Mesenchymal stem cell (in vitro differentiated cells and primary cell): Measurements from ENCODE around the gene ADAMTS8.

ENCODE experiments used
- DNase-seq: peaks from one replicate; pipeline ENCODE4 v3.0.0-alpha.2; 2013
- H2AFZ ChIP-seq: one replicate; pipeline ENCODE4 v1.6.1; 2013; ENCODE audit warnings: low read depth, mild to moderate bottlenecking, control low read depth, inconsistent platforms, low read length, moderate library complexity
- H2AK5ac ChIP-seq: 2 replicates; pipeline ENCODE4 v1.6.1; 2013; ENCODE audit warnings: low read length, moderate library complexity, mild to moderate bottlenecking, inconsistent platforms; ENCODE audit not compliant: severe bottlenecking
- H2BK120ac ChIP-seq: one replicate; pipeline ENCODE4 v1.6.1; 2013; ENCODE audit warnings: low read depth, mild to moderate bottlenecking, inconsistent platforms, low read length, moderate library complexity
- H2BK12ac ChIP-seq, 2 experiments: one replicate each; pipeline ENCODE4 v1.6.1; 2013; ENCODE audit warnings: inconsistent platforms in 2 of 2, low read length in 2 of 2, mild to moderate bottlenecking in 2 of 2, moderate library complexity in 2 of 2, control low read depth in 1 of 2
- H2BK15ac ChIP-seq: one replicate; pipeline ENCODE4 v1.6.1; 2013; ENCODE audit warnings: mild to moderate bottlenecking, low read depth, inconsistent platforms; ENCODE audit not compliant: poor library complexity, severe bottlenecking
- H2BK5ac ChIP-seq: 2 replicates; pipeline ENCODE4 v1.6.1; 2013; ENCODE audit warnings: low read depth, mild to moderate bottlenecking, low read length, control low read depth, inconsistent platforms; ENCODE audit not compliant: poor library complexity, severe bottlenecking
- H3K14ac ChIP-seq, 2 experiments: one replicate each; pipeline ENCODE4 v1.6.1; 2013; ENCODE audit warnings: inconsistent platforms in 2 of 2, low read length in 2 of 2, control low read depth in 1 of 2, mild to moderate bottlenecking in 1 of 2, moderate library complexity in 1 of 2
- H3K18ac ChIP-seq, 2 experiments: one replicate each; pipeline ENCODE4 v1.6.1; 2013; ENCODE audit warnings: inconsistent platforms in 2 of 2, low read length in 2 of 2, control low read depth in 1 of 2, low read depth in 1 of 2, mild to moderate bottlenecking in 1 of 2
- H3K23ac ChIP-seq, 2 experiments: one replicate each; pipeline ENCODE4 v1.6.1; 2013; ENCODE audit warnings: inconsistent platforms in 2 of 2, low read length in 2 of 2, mild to moderate bottlenecking in 2 of 2, moderate library complexity in 2 of 2, control low read depth in 1 of 2
- H3K27ac ChIP-seq: 2 replicates; pipeline ENCODE4 v1.5.1; 2013; ENCODE audit warnings: mild to moderate bottlenecking, moderate library complexity, low read length, control low read depth, inconsistent platforms; ENCODE audit not compliant: poor library complexity, severe bottlenecking
- H3K27me3 ChIP-seq, 2 experiments: 2 replicates each; pipeline versions ENCODE4 v1.6.1 to v1.7.0; 2013; ENCODE audit warnings: low read length in 2 of 2, mild to moderate bottlenecking in 2 of 2, moderate library complexity in 2 of 2, control low read depth in 1 of 2, inconsistent platforms in 1 of 2; ENCODE audit not compliant: control insufficient read depth in 1 of 2, insufficient read depth in 1 of 2
- H3K36me3 ChIP-seq, 2 experiments: 2 replicates each; pipeline versions ENCODE4 v1.6.1 to v1.7.0; 2013; ENCODE audit warnings: low read length in 2 of 2, control low read depth in 1 of 2, inconsistent platforms in 1 of 2, low read depth in 1 of 2, mild to moderate bottlenecking in 1 of 2; ENCODE audit not compliant: insufficient read depth in 2 of 2, control insufficient read depth in 1 of 2
- H3K4ac ChIP-seq, 2 experiments: one replicate each; pipeline ENCODE4 v1.6.1; 2013; ENCODE audit warnings: inconsistent platforms in 2 of 2, low read length in 2 of 2, mild to moderate bottlenecking in 2 of 2, moderate library complexity in 2 of 2, control low read depth in 1 of 2, low read depth in 1 of 2
- H3K4me1 ChIP-seq: 2 replicates; pipeline ENCODE4 v1.6.1; 2013; ENCODE audit warnings: low read depth, low read length, control low read depth; ENCODE audit not compliant: control insufficient read depth, insufficient read depth
- H3K4me2 ChIP-seq: 2 replicates; pipeline ENCODE4 v1.6.1; 2013; ENCODE audit warnings: low read length, mild to moderate bottlenecking, inconsistent platforms; ENCODE audit not compliant: poor library complexity, severe bottlenecking
- H3K4me3 ChIP-seq, 2 experiments: 2 replicates each; pipeline versions ENCODE4 v1.5.1 to v1.7.0; 2013; ENCODE audit warnings: low read length in 2 of 2, mild to moderate bottlenecking in 2 of 2, control low read depth in 1 of 2, low read depth in 1 of 2; ENCODE audit not compliant: insufficient read depth in 1 of 2
- H3K79me1 ChIP-seq: replicated peaks from 2 replicates; pipeline ENCODE4 v1.6.1; 2013; ENCODE audit warnings: mild to moderate bottlenecking, control low read depth, low read length, inconsistent platforms; ENCODE audit not compliant: poor library complexity, severe bottlenecking
- H3K9ac ChIP-seq: 2 replicates; pipeline ENCODE4 v1.7.0; 2013; ENCODE audit warnings: mild to moderate bottlenecking, low read length, moderate library complexity
- H3K9me3 ChIP-seq: 2 replicates; pipeline ENCODE4 v1.7.0; 2013; ENCODE audit warnings: mild to moderate bottlenecking, low read length; ENCODE audit not compliant: control insufficient read depth
- H4K8ac ChIP-seq: one replicate; pipeline ENCODE4 v1.6.1; 2013; ENCODE audit warnings: inconsistent platforms, mild to moderate bottlenecking, low read length, moderate library complexity
- H4K91ac ChIP-seq: one replicate; pipeline ENCODE4 v1.6.1; 2013; ENCODE audit warnings: mild to moderate bottlenecking, low read length, inconsistent platforms
- WGBS: methylation state at CpG from one replicate; pipeline ENCODE4 v1.1.7; 2013; ENCODE audit warnings: mixed read lengths; 5-methylcytosine and 5-hydroxymethylcytosine counted together

ADAMTS8 gene

DNA sequence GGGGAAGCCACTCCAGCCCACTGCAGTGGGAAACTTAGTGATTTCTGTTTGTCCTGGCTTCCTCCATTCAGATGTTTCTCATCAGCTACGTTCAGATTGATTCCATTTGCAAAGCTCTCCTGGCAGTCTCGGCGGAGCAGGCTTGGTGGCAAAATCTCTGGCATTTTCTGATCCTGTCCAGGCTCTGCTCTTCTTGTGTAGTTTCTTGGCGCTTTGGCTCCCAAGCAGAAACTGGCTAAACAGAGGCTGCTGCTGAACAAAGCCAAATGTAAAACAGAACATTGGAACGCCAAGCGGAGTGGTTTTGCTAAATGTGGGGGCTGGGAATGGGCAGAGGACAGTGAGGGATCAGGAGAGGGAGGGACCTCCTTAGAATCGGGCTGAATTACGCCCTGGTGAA lies 36.7 kb downstream of the ADAMTS8 start:
- Histone ChIP-seq H2BK12ac (no peak overlapping the region), H2BK120ac (no peak overlapping the region), H3K4me1 (peaks cover 7% of the 10 kb centered on the region), H2AK5ac (no peak overlapping the region), H3K27me3 (peaks cover 20 to 73% of the 10 kb centered on the region in 2 experiments), H3K18ac (peak overlapping the region in 1 of 2 experiments; percentile 16), H4K91ac (no peak overlapping the region), H3K4me2 (no peak overlapping the region), H3K4me3 (peak overlapping the region in 1 of 2 experiments; percentile 31), H4K8ac (no peak overlapping the region), H3K14ac (no peak overlapping the region), H3K9ac (peak overlapping the region; percentile 15), H3K27ac (no peak overlapping the region), H3K79me1 (no peaks in the 10 kb centered on the region), H3K23ac (no peak overlapping the region), H3K9me3 (no peaks in the 10 kb centered on the region), H2BK5ac (no peak overlapping the region), H2BK15ac (no peak overlapping the region), H3K4ac (no peak overlapping the region), H2AFZ (no peak overlapping the region), H3K36me3 (no peaks in the 10 kb centered on the region)
- WGBS, result 88% methylated on average over 8 of the region's 8 CpGs
- no peak for DNase-seq

DNA sequence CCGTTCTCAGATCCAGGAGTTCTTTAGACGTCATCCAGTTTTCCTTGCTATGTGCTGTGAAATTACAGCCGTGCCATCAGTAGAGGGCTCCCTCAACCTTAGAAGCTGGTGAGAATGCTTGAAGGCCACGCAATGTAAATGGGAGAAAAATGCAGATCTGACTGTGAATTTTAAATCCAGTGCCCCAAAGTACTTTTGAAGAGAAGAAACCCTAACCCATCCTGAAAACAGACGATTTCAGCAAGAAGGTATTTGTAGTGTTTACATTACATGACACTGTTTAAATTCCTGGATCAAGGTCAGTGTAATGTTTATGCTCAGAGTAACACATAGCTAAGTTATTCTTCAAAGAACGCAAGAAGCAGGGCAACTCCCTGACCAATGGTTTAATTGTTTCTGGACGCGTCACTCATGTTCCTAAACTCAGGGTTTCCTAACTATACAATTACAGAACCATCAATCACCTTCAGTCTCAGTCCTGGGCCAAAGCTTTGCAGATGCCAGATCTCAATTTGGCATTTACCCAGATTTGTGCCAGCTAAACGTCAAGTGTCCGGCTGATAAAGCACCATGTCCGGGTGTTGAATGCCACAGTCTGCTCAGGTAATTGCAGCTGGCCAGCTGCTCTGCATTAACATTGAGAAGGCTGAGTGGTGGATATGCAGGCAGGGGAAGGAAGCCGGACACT lies 38.2 kb downstream of the ADAMTS8 start:
- Histone ChIP-seq H3K23ac (no peak overlapping the region), H2BK15ac (no peak overlapping the region), H4K8ac (no peak overlapping the region), H2BK120ac (no peak overlapping the region), H2BK12ac (no peak overlapping the region), H4K91ac (no peak overlapping the region), H3K4me2 (no peak overlapping the region), H2AK5ac (no peak overlapping the region), H3K4me3 (no peak overlapping the region), H2BK5ac (no peak overlapping the region), H3K4ac (no peak overlapping the region), H3K14ac (no peak overlapping the region), H3K27ac (no peak overlapping the region), H3K4me1 (peaks cover 7% of the 10 kb centered on the region), H3K27me3 (peaks cover 20 to 67% of the 10 kb centered on the region in 2 experiments), H3K18ac (peak overlapping the region in 1 of 2 experiments; percentile 4), H2AFZ (no peak overlapping the region), H3K9me3 (no peaks in the 10 kb centered on the region), H3K79me1 (no peaks in the 10 kb centered on the region), H3K9ac (no peak overlapping the region), H3K36me3 (no peaks in the 10 kb centered on the region)
- peak; percentile 90 for DNase-seq
- 10% methylated on average over 9 of the region's 12 CpGs for WGBS

DNA sequence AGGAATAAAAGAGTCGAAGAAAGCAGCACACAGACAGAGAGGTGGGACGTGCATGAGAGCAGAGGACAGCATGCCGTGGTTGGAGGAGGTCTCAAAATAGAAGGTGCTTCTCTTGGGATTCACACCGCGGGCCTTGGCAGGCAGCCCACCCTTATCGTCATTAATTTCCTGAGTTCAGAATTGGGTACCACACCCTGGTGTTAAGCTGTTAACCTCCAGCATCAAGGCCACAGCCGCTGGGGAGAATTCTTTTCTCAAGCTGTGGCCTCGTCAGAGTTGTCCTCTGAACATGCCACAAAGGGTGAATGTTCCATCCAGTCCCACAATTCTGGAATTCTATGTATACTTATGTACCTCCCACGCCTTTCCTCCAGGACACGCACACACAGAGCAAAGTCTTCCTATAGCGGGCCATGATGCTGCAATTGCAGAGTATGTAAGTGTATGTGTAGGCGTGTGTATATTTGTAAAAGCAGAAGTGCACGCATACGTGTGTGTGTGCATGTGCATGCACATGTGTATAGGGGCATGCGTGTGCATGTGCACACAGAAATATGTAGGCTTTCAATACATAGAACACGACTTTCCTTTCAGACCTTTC lies 39.0 kb downstream of the ADAMTS8 start:
- H3K4me3 ChIP-seq, result no peak overlapping the region
- no peak overlapping the region for H4K8ac ChIP-seq
- H3K27me3 ChIP-seq, result peaks cover 20 to 60% of the 10 kb centered on the region in 2 experiments
- H3K18ac ChIP-seq, result peak overlapping the region in 1 of 2 experiments; percentile 38
- H3K27ac ChIP-seq, result no peak overlapping the region
- no peak overlapping the region for H2BK120ac ChIP-seq
- H2BK15ac ChIP-seq, result no peak overlapping the region
- no peak overlapping the region for H3K9ac ChIP-seq
- H2BK12ac ChIP-seq, result no peak overlapping the region
- no peaks in the 10 kb centered on the region for H3K36me3 ChIP-seq
- H3K14ac ChIP-seq, result no peak overlapping the region
- H2AFZ ChIP-seq, result no peak overlapping the region
- H3K4me2 ChIP-seq, result no peak overlapping the region
- H3K4ac ChIP-seq, result no peak overlapping the region
- H3K9me3 ChIP-seq, result no peaks in the 10 kb centered on the region
- H2BK5ac ChIP-seq, result no peak overlapping the region
- DNase-seq, result no peak
- H3K23ac ChIP-seq, result no peak overlapping the region
- 76% methylated on average over 16 of the region's 16 CpGs for WGBS
- no peaks in the 10 kb centered on the region for H3K79me1 ChIP-seq
- H3K4me1 ChIP-seq, result peaks cover 9% of the 10 kb centered on the region
- H4K91ac ChIP-seq, result no peak overlapping the region
- H2AK5ac ChIP-seq, result no peak overlapping the region

DNA sequence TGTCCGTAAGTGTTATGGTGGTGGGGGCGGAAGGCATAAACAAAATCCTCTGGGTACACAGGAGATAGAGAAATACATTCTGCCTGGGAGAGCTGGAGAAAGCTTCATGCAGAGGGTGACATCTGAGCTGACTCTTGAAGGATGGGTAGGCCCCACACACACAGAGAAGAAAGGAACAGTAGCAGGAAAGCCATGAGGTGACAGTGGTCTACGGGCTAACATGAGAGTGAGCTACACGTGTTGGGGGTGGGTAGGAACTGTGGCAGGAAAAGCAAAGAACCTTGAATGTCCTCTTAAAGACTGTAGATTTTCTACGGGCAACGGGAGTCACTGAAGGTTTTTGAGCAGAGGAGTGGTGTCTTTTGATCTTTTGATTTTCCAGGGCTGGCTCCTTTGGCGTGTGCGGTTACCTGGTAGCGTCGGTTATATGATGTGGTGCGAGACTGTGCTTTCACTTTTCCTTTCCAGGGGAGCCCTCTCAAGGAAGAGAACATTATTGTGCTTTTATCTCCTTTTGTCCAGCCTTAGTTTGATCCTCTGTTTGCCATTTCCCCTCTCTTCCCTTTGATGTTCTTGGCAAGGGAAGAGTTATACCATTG lies 39.7 kb downstream of the ADAMTS8 start:
- H3K79me1 ChIP-seq, result no peaks in the 10 kb centered on the region
- no peak overlapping the region for H3K4ac ChIP-seq
- no peak overlapping the region for H3K23ac ChIP-seq
- H3K4me2 ChIP-seq, result no peak overlapping the region
- no peak overlapping the region for H3K9ac ChIP-seq
- DNase-seq, result no peak
- peak overlapping the region in 1 of 2 experiments; percentile 59 for H2BK12ac ChIP-seq
- no peak overlapping the region for H2AFZ ChIP-seq
- H3K27ac ChIP-seq, result no peak overlapping the region
- no peak overlapping the region for H2AK5ac ChIP-seq
- 84% methylated on average over 11 of the region's 11 CpGs for WGBS
- H3K36me3 ChIP-seq, result no peaks in the 10 kb centered on the region
- peaks cover 15% of the 10 kb centered on the region for H3K4me1 ChIP-seq
- H3K18ac ChIP-seq, result no peak overlapping the region
- no peak overlapping the region for H2BK15ac ChIP-seq
- H3K4me3 ChIP-seq, result no peak overlapping the region
- no peak overlapping the region for H2BK5ac ChIP-seq
- H3K14ac ChIP-seq, result no peak overlapping the region
- no peak overlapping the region for H4K91ac ChIP-seq
- H4K8ac ChIP-seq, result no peak overlapping the region
- no peak overlapping the region for H2BK120ac ChIP-seq
- H3K27me3 ChIP-seq, result peaks cover 20 to 52% of the 10 kb centered on the region in 2 experiments
- H3K9me3 ChIP-seq, result no peaks in the 10 kb centered on the region
